ENCODE data around the gene PUS1.
A peak's percentile ranks its signal among the peaks of the same experiment; 100 is the strongest.
"Not testable (repeated sequence)": the region's sequence is repeated elsewhere in the genome, so short reads cannot be mapped to it uniquely, and the experiment has no call there.

The PUS1 gene

DNA sequence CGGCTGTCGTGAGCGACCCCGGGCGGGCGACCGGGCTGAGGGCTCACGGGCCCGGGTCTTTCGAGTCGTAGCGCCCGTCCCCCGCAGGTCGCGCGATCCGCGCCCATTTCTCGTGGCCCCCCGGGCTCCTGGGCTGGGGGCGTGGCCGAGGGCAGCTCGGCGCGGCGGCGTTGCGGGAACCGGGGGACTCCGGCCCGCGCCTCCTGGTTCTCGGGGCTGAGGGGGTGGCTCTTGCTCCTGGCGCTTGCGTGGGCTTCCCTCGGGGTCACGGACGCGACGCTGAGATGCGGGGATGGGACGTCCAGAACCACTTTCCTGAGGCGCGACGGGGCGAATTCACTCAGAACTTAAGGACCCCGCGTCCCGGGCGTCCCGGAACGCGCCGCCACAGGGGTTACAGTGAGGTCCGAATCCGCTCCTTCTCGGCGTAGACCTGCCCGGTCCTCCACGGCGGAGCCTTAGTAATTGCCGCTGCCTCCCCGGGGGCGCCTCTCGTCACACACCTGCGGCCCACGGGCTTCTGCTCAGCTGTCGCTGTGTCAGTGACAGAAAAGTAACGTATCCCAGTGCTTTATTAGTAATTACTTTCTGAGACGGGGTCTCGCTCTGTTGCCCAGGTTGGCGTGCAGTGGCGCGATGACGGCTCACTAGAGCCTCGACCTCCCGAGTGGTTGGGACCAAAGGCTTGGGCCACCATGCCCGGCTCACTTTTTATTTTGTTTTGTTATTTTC lies 21.3 kb downstream of the PUS1 start:
- peak overlapping the region; percentile 52 for H3K27ac ChIP-seq
- DNase-seq (ENCODE audit: low read depth, low spot score): no peak

- H3K27ac ChIP-seq; DNase-seq (ENCODE audit: low read depth, low spot score): not testable (repeated sequence)
Observed at GRCh38 chr12:131953810-131954209, 24.7 kb downstream of the PUS1 start.

DNA sequence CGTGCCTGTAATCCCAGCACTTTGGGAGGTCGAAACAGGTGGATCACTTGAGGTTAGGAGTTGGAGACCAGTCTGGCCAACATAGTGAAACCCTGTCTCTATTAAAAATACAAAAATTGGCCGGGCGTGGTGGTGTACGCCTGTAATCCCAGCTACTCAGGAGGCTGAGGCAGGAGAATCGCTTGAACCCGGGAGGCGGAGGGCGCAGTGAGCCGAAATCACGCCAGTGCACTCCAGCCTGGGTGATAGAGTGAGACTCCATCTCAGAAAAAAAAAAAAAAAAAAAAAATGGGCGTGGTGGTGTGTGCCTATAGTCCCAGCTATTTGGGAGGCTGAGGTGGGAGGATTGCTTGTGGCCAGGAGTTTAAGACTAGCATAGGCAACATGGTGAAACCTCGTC lies 25.4 kb downstream of the PUS1 start:
- H3K27ac ChIP-seq; DNase-seq (ENCODE audit: low read depth, low spot score): not testable (repeated sequence)

- H3K27ac ChIP-seq: no peak overlapping the region
- no peak for DNase-seq (ENCODE audit: low read depth, low spot score)
Observed at GRCh38 chr12:131959116-131959515, 30.0 kb downstream of the PUS1 start.

DNA sequence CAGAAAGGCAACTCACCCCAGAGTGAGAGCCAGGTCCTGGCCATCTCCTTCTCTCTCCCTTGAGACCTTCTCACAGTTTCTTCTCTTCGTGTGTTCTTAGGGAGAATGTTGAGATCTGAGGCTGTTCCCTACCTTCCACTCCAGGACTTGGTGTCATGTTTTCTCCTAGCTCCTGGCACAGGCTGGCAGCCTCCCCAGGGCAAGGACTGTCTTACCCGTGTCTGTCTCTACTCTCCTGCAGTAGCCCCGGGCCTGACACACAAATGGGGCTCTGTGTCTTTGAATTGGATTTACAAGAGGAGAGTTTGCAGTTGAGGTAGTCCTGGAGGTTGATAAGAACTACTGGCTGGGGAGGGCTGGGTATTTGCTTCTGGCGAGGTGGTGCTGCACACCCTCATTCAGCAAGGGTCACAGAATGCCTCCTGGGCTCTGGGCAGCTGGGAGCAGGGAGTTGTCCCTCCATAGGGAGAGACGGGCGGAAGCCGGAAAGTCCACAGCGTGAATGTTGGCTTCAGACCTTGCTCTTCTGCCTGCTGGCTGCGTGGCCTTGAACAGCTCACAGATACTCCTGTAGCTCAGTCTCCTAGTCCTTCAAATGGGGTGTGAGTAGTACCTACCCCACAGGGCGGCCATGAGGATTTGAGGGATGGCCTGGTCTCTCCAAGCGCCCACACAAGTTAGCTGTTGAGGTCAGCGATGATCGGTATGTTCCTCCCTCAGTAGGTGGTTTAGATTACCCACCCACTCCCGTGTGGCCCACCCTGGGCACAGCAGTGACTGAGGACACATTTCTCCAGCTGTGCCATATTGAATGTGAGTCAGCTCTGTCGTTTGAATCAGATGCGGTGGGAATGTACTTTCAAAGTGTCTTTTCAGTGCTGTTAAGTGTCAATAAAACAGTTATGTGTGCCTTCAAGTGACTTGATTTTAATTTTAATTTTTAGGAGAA lies 30.8 kb downstream of the PUS1 start:
- H3K27ac ChIP-seq: no peak overlapping the region
- no peak for DNase-seq (ENCODE audit: low read depth, low spot score)

DNA sequence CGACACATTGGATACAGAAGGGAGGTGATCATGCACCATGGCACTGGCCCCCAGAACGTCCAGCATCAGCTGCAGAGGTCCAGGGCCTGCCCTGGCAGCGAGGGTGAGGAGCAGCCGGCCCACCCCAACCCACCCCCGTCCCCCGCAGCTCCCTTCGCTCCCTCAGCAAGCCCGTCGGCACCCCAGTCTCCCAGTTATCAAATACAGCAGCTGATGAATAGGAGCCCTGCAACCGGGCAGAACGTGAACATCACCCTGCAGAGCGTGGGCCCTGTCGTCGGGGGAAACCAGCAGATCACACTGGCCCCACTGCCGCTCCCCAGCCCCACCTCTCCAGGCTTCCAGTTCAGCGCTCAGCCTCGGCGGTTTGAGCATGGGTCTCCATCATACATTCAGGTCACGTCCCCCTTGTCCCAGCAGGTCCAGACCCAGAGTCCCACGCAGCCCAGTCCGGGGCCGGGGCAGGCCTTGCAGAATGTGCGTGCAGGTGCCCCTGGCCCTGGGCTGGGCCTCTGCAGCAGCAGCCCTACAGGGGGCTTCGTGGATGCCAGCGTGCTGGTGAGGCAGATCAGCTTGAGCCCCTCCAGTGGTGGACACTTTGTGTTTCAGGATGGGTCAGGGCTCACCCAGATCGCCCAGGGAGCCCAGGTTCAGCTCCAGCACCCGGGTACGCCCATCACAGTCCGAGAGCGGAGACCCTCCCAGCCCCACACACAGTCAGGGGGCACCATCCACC lies 31.7 kb downstream of the PUS1 start:
- H3K27ac ChIP-seq; DNase-seq (ENCODE audit: low read depth, low spot score): not testable (repeated sequence)

GRCh38 chr12:131961328-131961727 lies 32.3 kb downstream of the PUS1 start:
- not testable (repeated sequence) for H3K27ac ChIP-seq; DNase-seq (ENCODE audit: low read depth, low spot score)

DNA sequence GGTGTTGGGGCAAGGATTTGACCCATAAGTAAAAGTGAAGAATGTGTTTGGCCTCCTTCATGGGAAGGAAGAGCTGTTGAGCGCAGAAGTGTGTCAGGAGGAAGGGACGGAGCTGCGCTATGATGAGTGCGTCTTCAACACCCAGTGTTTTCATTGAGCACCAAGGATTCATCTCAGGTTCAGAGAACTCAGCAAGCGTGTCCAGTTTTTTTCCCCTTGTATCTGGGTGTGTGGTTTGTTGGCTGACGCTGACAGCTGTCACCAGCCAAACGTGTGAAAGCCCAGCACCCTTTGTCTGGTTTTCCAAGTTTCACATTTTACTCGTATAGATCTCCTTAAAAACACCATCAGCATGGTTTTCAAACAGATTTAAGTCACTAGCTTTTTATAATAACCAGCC lies 33.0 kb downstream of the PUS1 start:
- no peak overlapping the region for H3K27ac ChIP-seq
- DNase-seq (ENCODE audit: low read depth, low spot score): no peak

DNA sequence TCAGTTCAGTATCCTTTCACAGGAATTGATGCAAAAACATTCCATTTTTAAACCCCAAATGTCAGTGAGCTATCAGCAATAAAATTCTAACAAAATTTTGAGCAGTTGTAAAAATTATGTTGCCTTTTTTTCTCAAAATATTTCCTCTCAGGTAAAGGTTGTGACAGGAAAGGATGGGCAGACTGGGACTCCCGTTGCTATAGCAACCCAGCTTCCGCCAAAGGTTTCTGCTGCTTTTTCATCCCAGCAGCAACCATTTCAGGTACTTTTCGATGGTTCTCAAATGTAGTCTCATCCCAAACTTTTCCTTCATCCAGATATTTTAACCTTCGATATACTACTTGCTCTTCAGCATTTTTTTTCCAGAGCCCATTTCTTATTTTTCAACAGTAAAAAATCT lies 34.3 kb downstream of the PUS1 start:
- no peak overlapping the region for H3K27ac ChIP-seq
- no peak for DNase-seq (ENCODE audit: low read depth, low spot score)

GRCh38 chr12:131965073-131965472 lies 36.0 kb downstream of the PUS1 start:
- H3K27ac ChIP-seq: no peak overlapping the region

DNA sequence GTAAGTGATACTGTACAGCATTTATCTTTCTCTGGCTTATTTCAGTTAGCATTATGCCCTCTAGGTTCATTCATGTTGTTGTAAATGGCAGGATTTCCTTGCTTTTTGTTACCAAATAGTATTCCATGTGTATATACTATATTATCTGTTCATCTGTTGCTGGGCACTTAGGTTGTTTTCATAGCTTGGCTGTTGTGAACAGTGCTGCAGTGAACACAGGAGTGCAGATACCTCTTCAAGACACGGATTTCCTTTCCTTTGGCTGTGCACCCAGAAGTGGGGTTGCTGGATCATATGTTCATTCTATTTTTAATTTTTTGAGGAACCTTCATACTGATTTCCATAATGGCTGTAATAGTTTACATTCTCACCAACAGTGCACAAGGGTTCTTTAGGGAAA lies 42.1 kb downstream of the PUS1 start:
- no peak overlapping the region for H3K27ac ChIP-seq
- no peak for DNase-seq (ENCODE audit: low read depth, low spot score)

More at GRCh38 chr12:131965073-131965472, 36.0 kb downstream of the PUS1 start:
- no peak for DNase-seq (ENCODE audit: low read depth, low spot score)

DNA sequence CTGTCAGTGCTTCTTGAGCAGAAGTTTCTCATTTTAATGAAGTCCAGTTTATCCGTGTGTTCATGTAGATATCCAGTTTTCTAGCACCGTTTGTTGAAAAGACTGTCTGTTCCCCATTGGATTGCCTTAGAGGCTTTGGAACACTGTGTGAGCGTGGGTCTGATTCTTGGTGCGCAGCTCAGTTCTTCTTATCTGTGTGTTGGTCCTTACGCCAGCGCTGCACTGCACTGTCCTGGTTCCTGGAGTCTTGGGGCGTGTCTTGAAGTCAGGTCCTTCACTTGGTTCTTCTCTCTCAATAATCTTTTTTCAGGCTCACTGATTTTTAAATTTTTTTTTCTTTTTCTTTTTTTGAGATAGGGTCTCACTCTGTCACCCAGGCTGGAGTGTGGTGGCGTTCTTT lies 46.2 kb downstream of the PUS1 start:
- no peak overlapping the region for H3K27ac ChIP-seq
- DNase-seq (ENCODE audit: low read depth, low spot score): no peak

DNA sequence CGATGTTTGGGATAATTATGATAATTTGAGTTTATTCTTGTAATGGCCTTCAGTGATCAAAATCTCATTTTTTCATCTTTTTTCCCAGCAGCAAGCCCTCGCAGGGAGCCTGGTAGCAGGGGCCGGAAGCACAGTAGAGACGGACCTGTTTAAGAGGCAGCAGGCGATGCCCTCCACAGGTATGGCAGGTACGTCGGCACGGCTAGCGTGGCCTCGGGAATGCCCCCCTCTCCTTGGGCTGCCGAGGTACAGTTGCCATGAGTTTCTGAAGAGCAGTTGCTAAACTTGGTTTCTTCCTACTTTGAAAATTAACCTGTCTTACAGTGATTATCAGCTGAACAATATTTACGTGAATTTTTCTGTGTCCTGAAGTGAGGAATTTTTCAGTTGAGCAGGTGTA lies 50.5 kb downstream of the PUS1 start:
- DNase-seq (ENCODE audit: low read depth, low spot score): no peak
- no peak overlapping the region for H3K27ac ChIP-seq

DNA sequence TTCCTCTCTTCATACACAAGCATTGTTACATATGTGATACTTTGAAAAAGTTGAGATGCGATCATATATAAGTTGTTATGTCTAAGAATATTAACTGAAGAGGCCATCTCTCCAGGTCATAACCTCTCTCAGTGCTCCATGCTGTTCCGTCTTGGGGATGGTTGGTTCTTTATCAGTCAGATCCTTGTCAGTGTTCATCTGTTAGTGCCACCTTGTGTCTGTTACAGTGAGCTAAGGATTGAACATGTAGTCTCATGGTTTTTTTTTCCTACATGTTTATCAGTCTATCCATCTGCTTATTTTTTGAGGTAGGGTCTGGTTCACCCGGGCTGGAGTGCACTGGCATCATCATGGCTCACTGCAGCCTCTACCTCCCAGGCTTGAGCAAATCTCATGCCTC lies 51.2 kb downstream of the PUS1 start:
- DNase-seq (ENCODE audit: low read depth, low spot score): no peak
- H3K27ac ChIP-seq: no peak overlapping the region

DNA sequence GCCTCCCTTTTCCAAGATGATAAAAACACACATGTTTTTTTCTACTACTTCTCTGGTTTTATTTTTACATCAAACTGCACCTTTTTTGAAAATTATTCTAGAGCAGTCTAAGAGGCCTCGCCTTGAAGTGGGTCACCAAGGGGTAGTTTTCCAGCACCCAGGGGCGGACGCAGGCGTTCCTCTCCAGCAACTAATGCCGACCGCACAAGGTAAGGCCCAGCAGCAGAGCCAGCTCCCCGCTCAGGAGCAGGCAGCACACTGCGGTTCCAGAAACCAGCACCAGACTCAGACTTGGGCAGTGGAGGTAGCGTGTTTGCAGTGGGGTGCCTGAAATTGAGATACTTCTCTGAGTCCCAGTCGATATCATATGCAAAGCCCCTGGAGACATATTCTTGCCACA lies 52.3 kb downstream of the PUS1 start:
- DNase-seq (ENCODE audit: low read depth, low spot score): no peak
- H3K27ac ChIP-seq: no peak overlapping the region

GRCh38 chr12:131982041-131982440 lies 53.0 kb downstream of the PUS1 start:
- no peak for DNase-seq (ENCODE audit: low read depth, low spot score)

GRCh38 chr12:131983026-131983425 lies 54.0 kb downstream of the PUS1 start:
- no peak overlapping the region for H3K27ac ChIP-seq

More at GRCh38 chr12:131982041-131982440, 53.0 kb downstream of the PUS1 start:
- no peak overlapping the region for H3K27ac ChIP-seq

GRCh38 chr12:131983554-131983953 lies 54.5 kb downstream of the PUS1 start:
- DNase-seq (ENCODE audit: low read depth, low spot score): no peak

More at GRCh38 chr12:131983026-131983425, 54.0 kb downstream of the PUS1 start:
- DNase-seq (ENCODE audit: low read depth, low spot score): no peak

DNA sequence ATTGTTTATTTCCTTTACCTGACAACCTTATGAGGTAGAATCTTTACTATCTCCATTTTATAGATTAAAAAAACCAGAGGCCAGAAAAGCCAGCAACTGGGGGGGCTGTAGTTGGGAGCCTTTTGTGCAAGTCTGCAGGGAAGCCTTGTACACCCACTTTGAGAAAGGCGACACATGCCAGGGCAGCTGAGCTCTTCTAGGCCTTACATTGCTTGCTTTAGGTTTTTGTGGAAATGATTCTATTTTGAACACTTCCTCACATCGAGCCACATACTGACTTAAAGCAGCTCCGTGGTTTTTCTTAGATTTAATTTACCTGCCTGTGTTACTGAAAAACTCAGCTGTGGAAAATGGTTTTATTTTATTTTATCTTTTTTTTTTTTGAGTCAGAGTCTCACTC lies 55.3 kb downstream of the PUS1 start:
- no peak overlapping the region for H3K27ac ChIP-seq
- DNase-seq (ENCODE audit: low read depth, low spot score): no peak

More at GRCh38 chr12:131983554-131983953, 54.5 kb downstream of the PUS1 start:
- H3K27ac ChIP-seq: no peak overlapping the region

GRCh38 chr12:131985510-131985875 lies 56.4 kb downstream of the PUS1 start:
- DNase-seq (ENCODE audit: low read depth, low spot score); H3K27ac ChIP-seq: not testable (repeated sequence)

DNA sequence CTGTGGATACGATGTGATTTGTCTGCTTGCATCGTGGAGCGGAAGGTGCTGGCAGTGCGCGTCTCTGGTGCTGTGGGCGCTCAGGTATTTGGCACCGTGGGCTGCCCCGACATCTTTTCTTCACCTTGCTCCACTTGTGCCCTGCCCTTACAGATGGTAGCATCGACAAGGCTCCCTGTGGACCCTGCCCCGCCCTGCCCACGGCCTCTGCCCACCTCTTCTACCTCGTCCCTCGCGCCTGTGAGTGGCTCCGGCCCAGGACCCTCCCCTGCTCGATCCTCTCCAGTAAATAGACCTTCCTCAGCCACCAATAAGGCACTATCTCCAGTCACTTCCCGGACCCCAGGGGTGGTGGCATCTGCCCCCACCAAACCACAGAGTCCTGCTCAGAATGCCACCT lies 57.3 kb downstream of the PUS1 start:
- DNase-seq (ENCODE audit: low read depth, low spot score): no peak
- H3K27ac ChIP-seq: no peak overlapping the region
